ENCODE measurements around the gene FAM3D. TPM values are rescaled to one million over a fixed set of nuclear protein-coding genes. Genes with fewer than 3 reads are reported as not detected.

Gene FAM3D
- total RNA-seq, 1 experiment from 2014 or later = not detected

DNA sequence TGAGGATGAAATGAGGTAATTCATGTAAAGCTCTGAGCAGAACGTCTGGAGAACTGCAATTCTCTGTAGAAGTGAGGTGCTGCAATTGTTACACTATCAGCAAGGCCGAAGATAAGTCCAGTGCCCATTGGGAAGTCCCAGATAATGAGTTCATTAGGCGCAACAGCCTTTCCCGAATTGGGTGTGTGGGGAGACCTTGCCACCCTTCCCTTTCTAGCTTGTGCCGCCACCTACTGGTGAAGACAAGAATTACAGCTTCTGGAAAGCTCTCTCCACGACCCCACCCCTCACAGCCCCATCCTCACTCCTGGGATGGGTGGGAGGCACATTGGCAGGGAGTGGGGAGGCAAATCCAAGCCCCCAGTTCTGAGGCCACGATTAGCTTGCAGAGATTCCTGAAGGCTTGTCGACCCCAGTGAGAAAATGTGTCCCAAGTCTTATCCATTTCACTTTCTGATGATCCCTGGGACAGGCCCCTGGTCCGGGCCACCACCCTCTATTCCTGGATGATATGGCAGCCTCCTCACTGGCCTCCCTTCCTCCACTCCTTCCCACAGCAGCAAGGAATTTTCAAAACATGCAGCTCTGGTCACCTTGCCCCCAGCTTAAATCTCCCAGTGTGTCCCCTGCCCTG is 36.4 kb downstream of the FAM3D start:
- peak overlapping the region; percentile 97 for H3K27ac ChIP-seq (ENCODE audit: low read length)
- no peaks in the 10 kb centered on the region for H3K27me3 ChIP-seq (ENCODE audit: low read length)
- no peaks in the 10 kb centered on the region for H3K79me2 ChIP-seq (ENCODE audit: low read length)
- TF ChIP-seq CTCF (conservative IDR thresholded peaks at IDR 0.05; ENCODE audit: low read depth, low read length) (peak; percentile 96), EZH2phosphoT487 (IDR thresholded peaks at IDR 0.05; ENCODE audit: borderline replicate concordance, low read length) (no peak), EZH2 (IDR thresholded peaks at IDR 0.05; ENCODE audit: low read length, unreplicated experiment) (no peak)
- H3K9ac ChIP-seq (ENCODE audit: low read length) = peak overlapping the region; percentile 78
- peaks cover 34% of the 10 kb centered on the region for H3K4me1 ChIP-seq (ENCODE audit: insufficient read depth, low read length)
- no peaks in the 10 kb centered on the region for H4K20me1 ChIP-seq (ENCODE audit: low read length)
- ATAC-seq (peak; percentile 25), DNase-seq (peak; percentile 83)
- H3K4me2 ChIP-seq (ENCODE audit: low read length) = 0 out of 2 replicates have a peak overlapping the region, but pooled peaks have one; percentile 14
- ChIA-PET POLR2A (ENCODE audit: unreplicated experiment) (interaction anchor here (0.5 to 0.6 kb wide), 3 partner anchors 53 to 324 kb away, joined by 3 to 11 read pairs (median 3); partner anchors contain the start of gene FAM107A), CTCF (interaction anchor here (0.6 to 1.8 kb wide), 10 partner anchors 11 to 323 kb away, joined by 3 to 23 read pairs (median 4); no protein-coding TSS in a partner anchor)
- H3K9me2 ChIP-seq (replicated peaks; ENCODE audit: low read length) = no peaks in the 10 kb centered on the region
- H2AFZ ChIP-seq (ENCODE audit: low read length) = no peak overlapping the region
- no peak overlapping the region for H3K4me3 ChIP-seq (ENCODE audit: low read length)
- no TSS peak for BruUV-seq (replicated peaks)
- no peaks in the 10 kb centered on the region for H3K9me3 ChIP-seq (ENCODE audit: low read length)
- H3F3A ChIP-seq (ENCODE audit: low read length, unreplicated experiment) = peaks cover 15% of the 10 kb centered on the region
- H3K36me3 ChIP-seq (ENCODE audit: low read depth, low read length) = no peaks in the 10 kb centered on the region
- intact Hi-C loops (cut with micrococcal nuclease) = loop anchor here (1.0 kb wide), 1 partner anchor 62 kb away; no protein-coding TSS in a partner anchor

GRCh38 chr3:58629629-58630028 is 36.9 kb downstream of the FAM3D start:
- Histone ChIP-seq H3K4me1 (ENCODE audit: insufficient read depth, low read length) (peaks cover 34% of the 10 kb centered on the region), H3K9me3 (ENCODE audit: low read length) (no peaks in the 10 kb centered on the region), H4K20me1 (ENCODE audit: low read length) (no peaks in the 10 kb centered on the region), H3K27ac (ENCODE audit: low read length) (peak overlapping the region; percentile 97), H3K9ac (ENCODE audit: low read length) (peak overlapping the region; percentile 78), H3K79me2 (ENCODE audit: low read length) (no peaks in the 10 kb centered on the region), H3K4me2 (ENCODE audit: low read length) (peak overlapping the region; percentile 81), H3K36me3 (ENCODE audit: low read depth, low read length) (no peaks in the 10 kb centered on the region), H3K9me2 (replicated peaks; ENCODE audit: low read length) (no peaks in the 10 kb centered on the region), H3K4me3 (ENCODE audit: low read length) (no peak overlapping the region), H3K27me3 (ENCODE audit: low read length) (no peaks in the 10 kb centered on the region), H3F3A (ENCODE audit: low read length, unreplicated experiment) (peaks cover 15% of the 10 kb centered on the region), H2AFZ (ENCODE audit: low read length) (peak overlapping the region; percentile 70; the same call in 1 of the 2 replicates)
- ATAC-seq (no peak), DNase-seq (no peak)
- ChIA-PET CTCF (interaction anchor here (0.9 to 1.8 kb wide), 8 partner anchors 12 to 322 kb away, joined by 3 to 23 read pairs (median 4); no protein-coding TSS in a partner anchor), POLR2A (ENCODE audit: unreplicated experiment) (interaction anchor here (0.5 kb wide), 1 partner anchor 201 kb away, joined by 3 read pairs; no protein-coding TSS in a partner anchor)
- TF ChIP-seq EZH2 (IDR thresholded peaks at IDR 0.05; ENCODE audit: low read length, unreplicated experiment) (no peak), CTCF (conservative IDR thresholded peaks at IDR 0.05; ENCODE audit: low read depth, low read length) (no peak), EZH2phosphoT487 (IDR thresholded peaks at IDR 0.05; ENCODE audit: borderline replicate concordance, low read length) (no peak)
- BruUV-seq (replicated peaks) = no TSS peak
- intact Hi-C loops (cut with micrococcal nuclease) = loop anchor here (1.0 kb wide), 4 partner anchors 21 to 65 kb away; no protein-coding TSS in a partner anchor
